ENCODE data around the gene ABCF3.

ABCF3 gene

DNA sequence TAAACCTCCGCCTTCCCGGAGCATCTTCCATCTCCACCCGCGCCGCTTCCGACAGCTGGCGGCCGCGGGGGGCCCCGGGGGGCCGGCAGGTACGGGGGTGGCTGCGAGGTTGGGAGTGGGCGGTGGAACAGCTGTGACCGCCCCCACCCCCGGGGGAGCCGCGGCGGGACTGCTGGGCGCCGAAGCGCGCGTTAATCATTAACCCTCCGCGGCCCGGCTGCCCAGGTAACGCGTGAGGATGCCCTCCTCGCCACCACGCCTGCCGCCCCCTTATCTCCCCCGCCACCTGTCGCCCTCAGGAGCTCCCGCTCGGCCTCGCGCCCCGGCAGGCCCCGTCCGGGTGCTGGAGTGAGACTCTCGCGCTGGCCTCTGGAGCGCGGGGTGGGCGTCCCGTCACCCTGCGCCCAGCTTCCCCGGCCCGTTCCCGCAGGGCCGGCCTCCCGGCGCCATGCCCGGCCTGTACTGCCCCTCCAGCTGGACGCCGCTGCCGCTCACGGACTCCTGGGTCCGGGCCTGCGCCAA is 44.1 kb downstream of the ABCF3 start:
- DNase-seq (ENCODE audit: extremely low read depth in 1 of 2, low read depth in 1 of 2): no peak

GRCh38 chr3:184230603-184231528 is 44.9 kb downstream of the ABCF3 start:
- no peak for DNase-seq (ENCODE audit: extremely low read depth in 1 of 2, low read depth in 1 of 2)

- DNase-seq (ENCODE audit: extremely low read depth in 1 of 2, low read depth in 1 of 2): no peak
Measured at GRCh38 chr3:184231671-184232070, 45.7 kb downstream of the ABCF3 start.

DNA sequence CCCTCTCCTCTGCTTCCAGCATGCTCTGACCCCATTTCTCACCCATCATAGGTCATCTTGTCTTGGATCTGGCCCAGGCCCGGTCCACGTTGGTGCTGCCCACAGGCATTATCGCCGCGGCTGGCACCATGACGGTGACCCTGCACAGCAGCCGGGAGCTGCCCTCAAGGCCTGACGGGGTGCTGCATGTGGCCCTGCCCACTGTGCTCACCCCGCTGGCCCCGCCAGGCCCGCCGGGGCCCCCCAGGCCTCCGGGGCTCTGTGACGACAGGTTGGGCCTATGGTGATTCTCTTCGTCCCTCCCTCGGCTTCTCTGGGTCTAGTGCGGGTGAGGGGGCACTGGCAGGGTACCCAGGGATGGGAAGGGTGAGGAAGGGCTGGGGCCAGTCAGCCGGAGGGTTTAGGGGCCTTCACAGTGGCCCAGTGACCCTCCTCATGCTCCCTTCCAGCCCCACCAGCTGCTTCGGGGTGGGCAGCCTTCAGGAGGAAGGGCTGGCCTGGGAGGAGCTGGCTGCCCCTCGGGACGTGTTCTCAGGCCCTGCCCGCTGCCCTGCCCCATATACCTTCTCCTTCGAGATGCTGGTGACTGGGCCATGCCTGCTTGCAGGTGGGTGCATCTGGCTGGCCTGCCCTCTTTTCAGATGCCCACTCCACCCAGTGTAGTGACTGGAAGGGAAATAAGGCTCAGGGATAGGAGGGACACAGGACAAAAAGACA is 47.3 kb downstream of the ABCF3 start:
- no peak for DNase-seq (ENCODE audit: extremely low read depth in 1 of 2, low read depth in 1 of 2)

DNA sequence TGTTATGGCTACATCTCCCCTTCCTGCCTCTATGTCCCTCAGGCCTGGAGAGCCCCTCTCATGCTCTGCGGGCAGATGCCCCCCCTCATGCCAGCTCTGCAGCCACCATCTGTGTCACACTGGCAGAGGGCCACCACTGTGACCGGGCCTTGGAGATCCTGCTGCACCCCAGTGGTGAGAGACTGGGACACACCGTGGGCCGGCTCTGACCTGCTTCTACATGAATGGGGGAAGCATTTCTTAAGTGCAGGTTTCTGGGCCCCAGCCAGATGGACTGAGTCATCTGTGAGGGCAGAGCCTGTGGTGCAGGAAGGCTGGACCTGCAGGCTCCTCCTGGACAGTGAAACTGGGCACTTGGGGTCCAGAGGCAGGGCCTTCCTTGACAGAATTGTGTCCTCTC is 48.2 kb downstream of the ABCF3 start:
- DNase-seq (ENCODE audit: extremely low read depth in 1 of 2, low read depth in 1 of 2): no peak

- DNase-seq (ENCODE audit: extremely low read depth in 1 of 2, low read depth in 1 of 2): no peak
Measured at GRCh38 chr3:184234671-184235380, 48.8 kb downstream of the ABCF3 start.

DNA sequence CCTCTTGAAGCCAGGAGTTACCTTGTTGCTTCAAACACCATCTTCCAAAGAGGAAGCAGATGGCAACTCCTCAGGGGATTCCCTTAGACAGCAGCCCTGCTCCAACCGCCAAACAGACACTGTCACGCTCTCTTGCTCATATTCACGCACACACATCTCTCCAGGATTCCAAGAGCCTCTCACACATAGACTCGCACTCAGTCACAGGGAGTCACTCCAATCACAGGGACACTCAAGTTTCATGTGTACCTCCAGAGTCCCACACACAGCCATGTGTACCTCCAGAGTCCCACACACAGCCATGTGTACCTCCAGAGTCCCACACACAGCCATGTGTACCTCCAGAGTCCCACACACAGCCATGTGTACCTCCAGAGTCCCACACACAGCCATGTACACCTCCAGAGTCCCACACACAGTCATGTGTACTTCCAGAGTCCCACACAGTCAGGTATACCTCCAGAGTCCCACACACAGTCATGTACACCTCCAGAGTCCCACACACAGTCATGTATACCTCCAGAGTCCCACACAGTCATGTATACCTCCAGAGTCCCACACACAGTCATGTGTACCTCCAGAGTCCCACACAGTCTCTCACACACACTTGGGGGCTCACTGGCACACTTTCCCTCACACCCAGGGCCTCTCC is 49.5 kb downstream of the ABCF3 start:
- no peak for DNase-seq (ENCODE audit: extremely low read depth in 1 of 2, low read depth in 1 of 2)

GRCh38 chr3:184236033-184236410 is 50.0 kb downstream of the ABCF3 start:
- no peak for DNase-seq (ENCODE audit: extremely low read depth in 1 of 2, low read depth in 1 of 2)

GRCh38 chr3:184236636-184237035 is 50.6 kb downstream of the ABCF3 start:
- DNase-seq (ENCODE audit: extremely low read depth in 1 of 2, low read depth in 1 of 2): no peak

DNA sequence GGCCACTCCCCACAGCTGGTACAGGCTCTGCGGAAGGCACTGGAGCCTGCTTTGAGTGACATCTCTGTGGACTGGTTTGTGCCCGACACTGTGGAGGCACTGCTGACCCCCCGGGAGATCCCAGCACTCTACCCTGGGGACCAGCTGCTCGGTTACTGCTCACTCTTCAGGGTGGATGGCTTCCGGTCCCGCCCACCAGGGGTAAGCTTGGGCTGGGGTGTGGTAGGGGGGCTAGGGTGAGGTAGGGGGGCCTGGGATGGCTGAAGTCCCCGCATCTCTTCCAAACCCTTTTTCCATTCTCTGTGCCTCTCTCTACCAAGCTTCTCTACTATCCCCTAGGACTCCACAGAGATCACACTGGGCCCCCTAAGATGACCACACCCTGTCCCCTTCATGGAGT is 51.2 kb downstream of the ABCF3 start:
- DNase-seq (ENCODE audit: extremely low read depth in 1 of 2, low read depth in 1 of 2): no peak

DNA sequence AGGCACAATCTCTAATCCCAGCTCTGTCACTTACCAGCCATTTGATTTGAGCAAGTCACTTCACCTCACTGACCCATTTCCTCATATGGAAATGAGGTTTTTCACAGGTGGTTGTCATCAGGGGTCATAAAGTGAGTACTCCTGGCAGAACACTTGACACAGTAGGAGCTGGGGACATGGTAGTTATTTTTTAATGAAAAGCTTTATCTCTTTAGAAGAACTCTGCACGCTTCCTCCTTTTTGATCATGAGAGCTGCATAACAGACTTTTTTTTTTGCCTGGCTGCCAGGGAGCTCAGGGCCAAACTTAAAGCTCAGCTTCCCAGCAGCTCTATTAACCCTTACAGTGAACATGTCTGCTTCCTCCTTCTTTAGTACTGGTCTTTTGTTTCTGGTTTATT is 51.8 kb downstream of the ABCF3 start:
- DNase-seq (ENCODE audit: extremely low read depth in 1 of 2, low read depth in 1 of 2): no peak

- no peak for DNase-seq (ENCODE audit: extremely low read depth in 1 of 2, low read depth in 1 of 2)
Measured at GRCh38 chr3:184238246-184238818, 52.3 kb downstream of the ABCF3 start.

DNA sequence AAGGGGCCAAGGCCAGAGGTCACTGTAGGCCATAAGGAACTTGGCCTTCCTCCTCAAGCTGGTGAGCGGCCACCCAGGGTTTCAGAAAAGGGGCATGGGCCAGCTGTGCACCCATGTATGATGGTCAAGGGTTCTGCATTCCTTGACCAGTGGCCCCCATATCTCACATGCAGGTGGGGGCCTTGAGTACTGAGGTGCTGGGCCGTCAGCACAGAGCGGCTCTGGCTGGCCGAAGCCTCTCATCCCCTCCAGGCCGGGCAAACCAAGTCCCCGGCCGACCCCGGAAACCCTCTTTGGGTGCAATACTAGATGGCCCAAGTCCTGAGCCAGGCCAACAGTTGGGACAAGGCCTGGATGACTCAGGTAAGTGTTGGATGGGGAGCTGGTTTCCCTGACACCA is 53.2 kb downstream of the ABCF3 start:
- no peak for DNase-seq (ENCODE audit: extremely low read depth in 1 of 2, low read depth in 1 of 2)

GRCh38 chr3:184239708-184240107 is 53.7 kb downstream of the ABCF3 start:
- no peak for DNase-seq (ENCODE audit: extremely low read depth in 1 of 2, low read depth in 1 of 2)

DNA sequence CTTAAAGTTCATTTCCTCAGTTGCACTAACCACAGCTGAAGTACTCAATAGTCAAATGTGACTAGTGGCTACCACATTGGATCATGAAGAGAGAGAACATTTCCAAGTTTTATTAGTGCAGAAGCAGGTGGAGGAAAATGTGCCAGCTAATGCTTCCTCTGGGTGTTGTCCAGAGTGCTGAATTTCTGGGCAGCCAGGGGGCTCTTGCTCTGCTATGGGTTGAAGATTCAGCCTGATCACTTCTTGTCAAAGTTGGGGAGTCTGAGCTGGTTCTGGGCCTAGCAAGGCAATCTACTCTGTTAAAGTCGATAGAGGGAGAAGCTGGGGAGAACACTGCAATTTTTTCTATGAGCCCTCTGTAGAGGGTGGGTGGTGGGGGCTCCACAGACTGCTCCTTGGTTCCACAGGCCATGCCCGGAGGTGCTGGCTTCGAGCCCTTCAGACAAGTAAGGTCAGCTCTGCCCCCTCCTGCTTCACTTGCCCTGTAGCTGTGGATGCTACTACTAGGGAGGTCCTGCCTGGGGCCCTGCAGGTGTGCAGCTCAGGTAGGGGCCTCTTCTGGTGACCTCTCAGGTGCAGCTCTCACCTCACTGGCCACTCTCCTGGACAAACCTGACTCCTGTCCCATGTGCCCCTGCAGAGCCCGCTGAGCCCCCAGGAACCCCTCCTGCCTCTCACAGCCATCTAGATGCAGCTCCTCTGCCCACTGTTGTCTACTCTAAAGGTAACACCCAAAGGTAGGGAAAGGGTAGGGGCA is 54.6 kb downstream of the ABCF3 start:
- DNase-seq (ENCODE audit: extremely low read depth in 1 of 2, low read depth in 1 of 2): no peak

GRCh38 chr3:184241141-184241446 is 55.1 kb downstream of the ABCF3 start:
- DNase-seq (ENCODE audit: extremely low read depth in 1 of 2, low read depth in 1 of 2): no peak

DNA sequence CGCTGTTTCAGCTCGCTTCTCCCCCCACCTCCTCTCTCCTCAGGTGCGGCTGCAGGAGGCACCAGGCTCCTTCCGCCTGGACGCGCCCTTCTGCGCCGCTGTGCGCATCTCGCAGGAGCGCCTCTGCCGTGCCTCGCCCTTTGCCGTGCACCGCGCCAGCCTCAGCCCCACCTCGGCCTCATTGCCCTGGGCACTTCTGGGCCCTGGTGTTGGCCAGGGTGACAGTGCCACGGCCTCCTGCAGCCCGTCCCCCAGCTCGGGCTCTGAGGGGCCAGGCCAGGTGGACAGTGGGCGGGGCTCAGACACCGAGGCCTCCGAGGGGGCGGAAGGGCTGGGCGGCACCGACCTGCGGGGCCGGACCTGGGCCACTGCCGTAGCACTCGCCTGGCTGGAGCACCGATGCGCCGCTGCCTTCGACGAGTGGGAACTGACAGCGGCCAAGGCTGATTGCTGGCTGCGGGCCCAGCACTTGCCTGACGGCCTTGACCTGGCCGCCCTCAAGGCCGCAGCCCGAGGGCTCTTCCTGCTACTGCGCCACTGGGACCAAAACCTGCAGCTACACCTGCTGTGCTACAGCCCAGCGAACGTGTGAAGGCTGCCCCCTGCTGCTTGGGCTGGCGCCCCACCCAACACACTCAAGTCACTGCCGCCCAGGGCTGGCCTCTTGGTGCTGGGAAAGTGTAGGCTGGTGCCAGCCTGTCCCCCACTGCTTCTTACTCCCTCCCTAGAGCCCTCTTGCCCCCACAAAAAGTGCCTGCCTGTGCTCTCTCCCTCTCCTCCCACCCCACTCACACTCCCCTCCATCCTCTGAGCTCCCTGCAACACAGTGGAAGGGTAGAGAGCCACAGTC is 55.7 kb downstream of the ABCF3 start:
- no peak for DNase-seq (ENCODE audit: extremely low read depth in 1 of 2, low read depth in 1 of 2)

GRCh38 chr3:184242297-184242685 is 56.3 kb downstream of the ABCF3 start:
- no peak for DNase-seq (ENCODE audit: extremely low read depth in 1 of 2, low read depth in 1 of 2)
